ENCODE measurements around the gene ZNF503.

The ZNF503 gene

GRCh38 chr10:75425291-75426079 lies 23.9 kb upstream of the ZNF503 start:
- FAIRE-seq: no peak
- no peak for DNase-seq (ENCODE audit: insufficient read length, low spot score)
- TF ChIP-seq PAX5 (IDR thresholded peaks at IDR 0.05; ENCODE audit: insufficient read depth, low read length, severe bottlenecking): no peak
- no peak for TF ChIP-seq TAF1 (IDR thresholded peaks at IDR 0.05; ENCODE audit: low read depth, low read length)
- no peak for TF ChIP-seq POU2F2 (IDR thresholded peaks at IDR 0.05; ENCODE audit: low read depth, low read length)
- TF ChIP-seq POLR2AphosphoS5 (IDR thresholded peaks at IDR 0.05; ENCODE audit: low read depth, low read length): no peak
- no peak for TF ChIP-seq POLR2A (IDR thresholded peaks at IDR 0.05; ENCODE audit: low read depth, low read length)
- no peak for TF ChIP-seq SPI1 (IDR thresholded peaks at IDR 0.05; ENCODE audit: low read depth, low read length)

- DNase-seq (ENCODE audit: insufficient read length, low spot score) (no peak), FAIRE-seq (no peak)
- TF ChIP-seq TAF1 (IDR thresholded peaks at IDR 0.05; ENCODE audit: low read depth, low read length) (no peak), SPI1 (IDR thresholded peaks at IDR 0.05; ENCODE audit: low read depth, low read length) (no peak), POU2F2 (IDR thresholded peaks at IDR 0.05; ENCODE audit: low read depth, low read length) (no peak), POLR2A (IDR thresholded peaks at IDR 0.05; ENCODE audit: low read depth, low read length) (no peak), POLR2AphosphoS5 (IDR thresholded peaks at IDR 0.05; ENCODE audit: low read depth, low read length) (no peak), PAX5 (IDR thresholded peaks at IDR 0.05; ENCODE audit: insufficient read depth, low read length, severe bottlenecking) (no peak)
Observed at GRCh38 chr10:75424571-75424970, 23.0 kb upstream of the ZNF503 start.

- DNase-seq (ENCODE audit: insufficient read length, low spot score): no peak
- no peak for FAIRE-seq
- TF ChIP-seq PAX5 (IDR thresholded peaks at IDR 0.05; ENCODE audit: insufficient read depth, low read length, severe bottlenecking): no peak
- no peak for TF ChIP-seq TAF1 (IDR thresholded peaks at IDR 0.05; ENCODE audit: low read depth, low read length)
- TF ChIP-seq POLR2AphosphoS5 (IDR thresholded peaks at IDR 0.05; ENCODE audit: low read depth, low read length): no peak
- TF ChIP-seq POU2F2 (IDR thresholded peaks at IDR 0.05; ENCODE audit: low read depth, low read length): no peak
- no peak for TF ChIP-seq SPI1 (IDR thresholded peaks at IDR 0.05; ENCODE audit: low read depth, low read length)
- TF ChIP-seq POLR2A (IDR thresholded peaks at IDR 0.05; ENCODE audit: low read depth, low read length): no peak
Observed at GRCh38 chr10:75422913-75423312, 21.3 kb upstream of the ZNF503 start.

GRCh38 chr10:75418712-75419111 lies 17.1 kb upstream of the ZNF503 start:
- TF ChIP-seq SPI1 (IDR thresholded peaks at IDR 0.05; ENCODE audit: low read depth, low read length) (no peak), POLR2AphosphoS5 (IDR thresholded peaks at IDR 0.05; ENCODE audit: low read depth, low read length) (no peak), POU2F2 (IDR thresholded peaks at IDR 0.05; ENCODE audit: low read depth, low read length) (no peak), PAX5 (IDR thresholded peaks at IDR 0.05; ENCODE audit: insufficient read depth, low read length, severe bottlenecking) (no peak), TAF1 (IDR thresholded peaks at IDR 0.05; ENCODE audit: low read depth, low read length) (no peak), POLR2A (IDR thresholded peaks at IDR 0.05; ENCODE audit: low read depth, low read length) (no peak)
- DNase-seq (ENCODE audit: insufficient read length, low spot score) (no peak), FAIRE-seq (no peak)

GRCh38 chr10:75418293-75418692 lies 16.7 kb upstream of the ZNF503 start:
- no peak for TF ChIP-seq TAF1 (IDR thresholded peaks at IDR 0.05; ENCODE audit: low read depth, low read length)
- TF ChIP-seq SPI1 (IDR thresholded peaks at IDR 0.05; ENCODE audit: low read depth, low read length): no peak
- no peak for TF ChIP-seq POU2F2 (IDR thresholded peaks at IDR 0.05; ENCODE audit: low read depth, low read length)
- TF ChIP-seq POLR2A (IDR thresholded peaks at IDR 0.05; ENCODE audit: low read depth, low read length): no peak
- TF ChIP-seq PAX5 (IDR thresholded peaks at IDR 0.05; ENCODE audit: insufficient read depth, low read length, severe bottlenecking): no peak
- no peak for TF ChIP-seq POLR2AphosphoS5 (IDR thresholded peaks at IDR 0.05; ENCODE audit: low read depth, low read length)
- no peak for FAIRE-seq
- no peak for DNase-seq (ENCODE audit: insufficient read length, low spot score)

- FAIRE-seq (no peak), DNase-seq (ENCODE audit: insufficient read length, low spot score) (no peak)
- TF ChIP-seq POU2F2 (IDR thresholded peaks at IDR 0.05; ENCODE audit: low read depth, low read length) (no peak), SPI1 (IDR thresholded peaks at IDR 0.05; ENCODE audit: low read depth, low read length) (no peak), TAF1 (IDR thresholded peaks at IDR 0.05; ENCODE audit: low read depth, low read length) (no peak), PAX5 (IDR thresholded peaks at IDR 0.05; ENCODE audit: insufficient read depth, low read length, severe bottlenecking) (no peak), POLR2AphosphoS5 (IDR thresholded peaks at IDR 0.05; ENCODE audit: low read depth, low read length) (no peak)
Observed at GRCh38 chr10:75417522-75417927, 16.0 kb upstream of the ZNF503 start.

- no peak for TF ChIP-seq TAF1 (IDR thresholded peaks at IDR 0.05; ENCODE audit: low read depth, low read length)
- no peak for TF ChIP-seq PAX5 (IDR thresholded peaks at IDR 0.05; ENCODE audit: insufficient read depth, low read length, severe bottlenecking)
- TF ChIP-seq POU2F2 (IDR thresholded peaks at IDR 0.05; ENCODE audit: low read depth, low read length): no peak
- TF ChIP-seq POLR2A (IDR thresholded peaks at IDR 0.05; ENCODE audit: low read depth, low read length): no peak
- no peak for TF ChIP-seq POLR2AphosphoS5 (IDR thresholded peaks at IDR 0.05; ENCODE audit: low read depth, low read length)
- no peak for TF ChIP-seq SPI1 (IDR thresholded peaks at IDR 0.05; ENCODE audit: low read depth, low read length)
- FAIRE-seq (no peak), DNase-seq (ENCODE audit: insufficient read length, low spot score) (no peak)
Observed at GRCh38 chr10:75414527-75414926, 13.0 kb upstream of the ZNF503 start.

GRCh38 chr10:75410132-75411005 lies 8.8 kb upstream of the ZNF503 start:
- no peak for TF ChIP-seq POLR2A (IDR thresholded peaks at IDR 0.05; ENCODE audit: low read depth, low read length)
- no peak for FAIRE-seq
- no peak for DNase-seq (ENCODE audit: insufficient read length, low spot score)

All from GM12891 (cell line).